AG20443 (cell line): ENCODE measurements around the gene PSAP.
"Not testable (repeated sequence)": the region's sequence is repeated elsewhere in the genome, so short reads cannot be mapped to it uniquely, and the experiment has no call there.

ENCODE experiments used
- DNase-seq: peaks from one replicate; pipeline ENCODE4 v3.0.0; 2012; ENCODE audit warnings: low spot score, mixed read lengths

PSAP gene

GRCh38 chr10:71873582-71874211 lies 22.6 kb upstream of the PSAP start:
- DNase-seq = no peak

DNA sequence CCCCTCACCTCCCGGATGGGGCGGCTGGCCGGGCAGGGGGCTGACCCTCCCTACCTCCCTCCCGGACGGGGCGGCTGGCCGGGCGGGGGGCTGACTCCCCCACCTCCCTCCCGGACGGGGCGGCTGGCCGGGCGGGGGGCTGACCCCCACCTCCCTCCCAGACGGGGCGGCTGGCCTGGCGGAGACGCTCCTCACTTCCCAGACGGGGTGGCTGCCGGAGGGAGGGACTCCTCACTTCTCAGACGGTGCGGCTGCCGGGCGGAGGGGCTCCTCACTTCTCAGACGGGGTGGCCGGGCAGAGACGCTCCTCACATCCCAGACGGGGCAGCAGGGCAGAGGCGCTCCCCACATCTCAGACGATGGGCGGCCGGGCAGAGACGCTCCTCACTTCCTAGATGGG lies 18.6 kb upstream of the PSAP start:
- DNase-seq = not testable (repeated sequence)

DNA sequence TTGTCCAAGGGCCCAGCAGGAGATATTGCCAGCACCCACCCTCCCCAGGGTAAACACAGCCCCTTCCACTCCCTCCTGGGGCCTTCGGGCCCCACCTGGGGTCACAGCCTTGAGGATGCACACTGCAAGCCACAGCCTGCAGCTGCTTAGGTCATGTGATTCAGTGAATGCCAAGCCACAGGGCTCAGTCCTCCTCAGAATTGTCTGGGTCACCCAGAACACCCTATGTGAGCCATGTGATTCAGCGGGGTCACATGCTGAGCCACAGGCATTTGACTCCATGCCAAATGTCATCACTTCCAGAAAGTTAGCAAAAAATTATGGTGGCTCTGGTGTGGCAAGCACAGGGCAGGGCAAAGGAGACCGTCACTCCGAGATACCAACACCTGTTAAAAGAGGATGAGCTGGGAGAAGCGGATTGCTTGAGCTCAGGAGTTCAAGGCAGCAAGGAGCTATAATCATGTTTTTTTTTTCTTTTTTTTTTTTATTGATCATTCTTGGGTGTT lies 17.2 kb upstream of the PSAP start:
- peak; percentile 68 for DNase-seq

DNA sequence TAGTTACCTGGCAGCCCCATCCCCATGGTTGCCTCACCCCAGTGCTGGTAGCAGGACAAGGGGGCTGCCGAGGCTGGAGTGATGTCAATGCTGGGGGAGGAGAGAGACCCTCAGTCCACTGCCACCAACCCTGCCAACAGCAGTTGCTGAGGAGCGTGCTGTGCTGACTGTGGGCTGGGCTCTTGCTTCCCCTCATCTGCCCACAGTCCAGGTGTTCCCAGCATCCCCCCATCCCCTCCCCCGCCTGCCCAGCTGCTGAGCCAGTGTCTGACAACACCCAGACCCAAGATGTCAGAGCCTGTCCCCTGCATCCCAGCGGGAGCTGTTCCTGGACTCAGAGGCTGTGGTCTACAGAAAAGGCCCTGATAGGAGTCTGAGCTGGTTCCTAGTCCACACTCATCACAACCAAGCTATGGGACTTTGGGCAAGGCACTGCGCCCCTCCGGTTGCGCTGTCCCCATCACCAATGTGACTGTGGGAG lies 14.6 kb upstream of the PSAP start:
- no peak for DNase-seq

DNA sequence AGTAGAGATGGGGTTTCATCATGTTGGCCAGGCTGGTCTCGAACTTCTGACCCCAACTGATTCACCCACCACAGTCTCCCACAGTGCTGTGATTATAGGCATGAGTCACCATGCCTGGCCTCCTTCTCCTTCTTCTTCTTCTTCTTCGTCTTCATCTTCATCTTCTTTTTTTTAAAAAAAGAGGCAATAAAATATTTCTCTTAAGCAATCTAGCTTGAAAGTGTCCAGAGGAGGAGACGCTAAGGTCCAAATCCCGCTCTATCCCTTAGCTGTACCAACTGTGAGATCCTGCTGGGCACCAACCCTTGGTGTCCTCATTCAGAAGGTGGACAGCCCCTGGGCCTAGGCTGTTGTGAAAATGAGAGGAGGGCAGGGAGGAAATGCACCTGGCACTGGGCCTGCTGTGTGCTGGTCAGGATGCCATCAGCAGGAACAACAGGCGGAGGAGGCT lies 13.9 kb upstream of the PSAP start:
- DNase-seq = no peak

- DNase-seq = no peak
Measured at GRCh38 chr10:71863203-71863602, 12.2 kb upstream of the PSAP start.

DNA sequence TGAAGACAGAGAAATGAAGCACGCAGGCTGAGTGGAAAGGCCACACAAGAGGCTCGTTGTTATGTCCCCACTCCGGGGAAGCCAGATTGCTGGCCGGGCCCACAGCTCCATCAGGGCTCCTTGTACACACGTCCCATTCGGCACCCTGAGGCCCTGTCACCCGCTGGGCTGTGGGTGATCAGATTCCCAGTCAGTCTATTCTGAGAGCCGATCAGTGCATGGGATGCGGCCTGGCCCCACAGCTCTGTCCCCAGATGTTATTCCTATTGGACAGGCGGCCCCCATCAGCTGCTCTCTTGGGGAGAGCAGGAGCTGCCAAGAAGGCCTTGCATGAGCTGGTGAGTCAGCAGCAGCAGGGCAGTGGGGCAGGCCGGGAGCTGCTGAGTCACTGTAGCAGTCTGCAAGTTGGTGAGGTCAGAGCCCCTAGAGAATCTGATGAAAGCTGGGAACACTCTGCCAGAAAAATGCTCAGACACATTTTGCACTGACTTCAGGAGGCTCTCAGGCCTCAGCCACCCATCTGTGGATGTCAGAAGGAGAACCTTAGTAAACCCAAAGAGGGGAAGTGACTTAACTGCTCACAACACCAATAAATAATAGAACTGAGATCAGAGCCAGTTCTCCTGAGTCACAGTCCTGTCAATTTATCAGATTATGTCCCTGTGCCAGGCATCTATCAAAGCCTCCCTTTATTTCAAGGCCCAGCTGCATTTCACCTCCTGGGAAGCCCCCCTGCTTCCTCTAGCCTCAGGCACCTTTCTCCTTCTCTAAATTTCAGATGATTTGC lies 9.4 kb upstream of the PSAP start:
- peak; percentile 96 for DNase-seq

GRCh38 chr10:71857934-71858890 lies 7.2 kb upstream of the PSAP start:
- no peak for DNase-seq

DNA sequence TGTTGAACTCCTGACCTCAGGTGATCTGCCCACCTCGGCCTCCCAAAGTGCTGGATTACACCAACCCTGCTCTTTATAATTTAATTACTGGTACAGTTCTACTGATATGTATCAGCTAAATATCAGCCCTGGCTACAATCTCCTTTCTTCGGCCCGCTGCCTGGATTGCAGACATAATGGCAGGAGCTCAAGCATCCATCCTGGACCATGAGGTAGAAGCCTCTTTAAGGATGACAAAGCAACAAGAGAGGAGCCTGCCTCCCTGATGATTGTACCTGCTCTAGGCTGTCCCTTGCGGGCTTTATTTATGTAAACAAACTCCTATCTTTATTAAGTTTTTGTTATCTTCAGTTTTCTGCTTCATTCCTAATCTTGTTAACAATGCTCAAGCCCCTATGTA lies 5.6 kb upstream of the PSAP start:
- no peak for DNase-seq

GRCh38 chr10:71854031-71854430 lies 3.0 kb upstream of the PSAP start:
- DNase-seq = peak; percentile 35

DNA sequence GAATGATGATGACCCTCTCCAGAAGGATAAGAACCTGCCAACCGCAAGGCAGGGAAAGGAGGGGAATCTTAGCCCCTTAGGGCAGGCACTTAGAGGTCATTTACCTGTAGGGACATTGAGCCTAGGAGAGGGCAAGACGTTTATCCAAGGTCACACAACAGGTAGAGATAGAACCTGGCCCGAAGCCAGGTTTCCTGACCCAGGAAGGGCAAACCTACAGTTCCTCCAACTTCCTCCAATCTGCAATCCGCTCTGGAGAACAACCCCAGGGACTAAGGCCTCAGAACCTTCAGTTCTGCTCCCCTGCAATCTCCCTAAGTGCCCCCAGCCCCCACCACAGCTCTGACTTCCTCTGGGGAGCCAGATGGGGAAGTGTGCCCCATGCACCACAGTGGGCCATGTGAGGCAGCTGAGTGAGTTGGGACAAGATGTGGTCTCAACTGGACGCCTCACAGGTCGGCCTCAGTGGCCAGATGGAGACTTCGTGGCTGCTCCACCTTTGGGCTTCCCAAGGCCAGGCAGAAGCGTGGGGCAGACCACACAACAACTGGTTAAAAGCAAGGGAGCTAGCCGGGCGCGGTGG lies 1.4 kb upstream of the PSAP start:
- DNase-seq = no peak

DNA sequence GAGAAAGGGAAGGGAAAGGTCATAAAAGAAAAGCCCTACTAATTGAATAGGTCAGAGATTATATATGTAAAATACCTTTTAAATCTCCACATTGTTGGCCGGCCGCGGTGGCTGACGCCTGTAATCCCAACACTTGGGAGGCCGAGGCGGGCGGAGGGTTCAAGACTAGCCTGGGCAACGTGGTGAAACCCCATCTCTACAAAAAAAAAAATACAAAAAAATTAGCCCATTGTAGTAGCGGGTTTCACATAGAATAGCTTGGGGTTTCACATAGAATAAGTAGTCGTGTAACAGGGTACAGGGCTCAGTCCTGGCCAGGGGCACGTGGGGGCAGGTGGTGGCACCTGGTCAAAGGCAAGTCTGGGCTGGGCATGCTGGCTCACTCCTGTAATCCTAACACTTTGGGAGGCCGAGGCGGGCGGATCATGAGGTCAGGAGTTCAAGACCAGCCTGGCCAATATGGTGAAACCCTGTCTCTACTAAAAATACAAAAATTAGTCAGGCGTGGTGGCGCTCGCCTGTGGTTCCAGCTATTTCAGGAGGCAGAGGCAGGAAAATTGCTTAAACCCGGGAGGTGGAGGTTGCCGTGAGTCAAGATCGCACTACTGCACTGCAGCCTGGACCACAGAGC lies 529 bp upstream of the PSAP start:
- DNase-seq = not testable (repeated sequence)

DNA sequence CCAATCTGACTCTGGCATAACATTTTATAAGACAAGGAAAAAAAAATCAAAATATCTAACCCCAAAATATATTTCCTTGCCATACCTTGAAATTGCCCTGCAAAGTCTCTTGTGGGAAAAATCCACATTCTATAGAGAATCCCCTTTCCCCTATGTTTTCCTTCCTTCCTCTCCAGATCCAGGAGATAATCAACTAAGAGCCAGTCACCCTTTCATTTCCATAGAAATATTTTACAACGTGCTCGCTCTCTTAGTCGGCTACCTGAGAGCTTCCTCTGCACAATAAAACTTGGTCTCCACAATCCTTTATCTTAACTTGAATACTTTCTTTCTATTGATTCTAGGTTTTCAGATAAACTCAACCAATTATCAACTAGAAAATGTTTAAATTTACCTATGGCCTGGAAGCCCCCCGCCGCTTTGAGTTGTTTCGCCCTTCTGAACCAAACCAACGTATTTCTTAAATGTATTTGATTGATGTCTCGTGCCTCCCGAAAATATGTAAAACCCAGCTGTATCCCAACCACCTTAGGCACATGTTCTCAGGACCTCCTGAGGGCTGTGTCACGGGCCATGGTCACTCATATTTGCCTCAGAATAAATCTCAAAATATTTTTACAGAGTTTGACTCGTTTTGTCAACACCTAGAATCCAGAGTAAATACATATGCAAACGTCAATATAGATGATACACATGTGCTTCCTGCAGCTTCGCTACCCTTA lies 869 bp downstream of the PSAP start:
- DNase-seq = no peak

GRCh38 chr10:71849461-71849908 lies 1.6 kb downstream of the PSAP start:
- DNase-seq = no peak

DNA sequence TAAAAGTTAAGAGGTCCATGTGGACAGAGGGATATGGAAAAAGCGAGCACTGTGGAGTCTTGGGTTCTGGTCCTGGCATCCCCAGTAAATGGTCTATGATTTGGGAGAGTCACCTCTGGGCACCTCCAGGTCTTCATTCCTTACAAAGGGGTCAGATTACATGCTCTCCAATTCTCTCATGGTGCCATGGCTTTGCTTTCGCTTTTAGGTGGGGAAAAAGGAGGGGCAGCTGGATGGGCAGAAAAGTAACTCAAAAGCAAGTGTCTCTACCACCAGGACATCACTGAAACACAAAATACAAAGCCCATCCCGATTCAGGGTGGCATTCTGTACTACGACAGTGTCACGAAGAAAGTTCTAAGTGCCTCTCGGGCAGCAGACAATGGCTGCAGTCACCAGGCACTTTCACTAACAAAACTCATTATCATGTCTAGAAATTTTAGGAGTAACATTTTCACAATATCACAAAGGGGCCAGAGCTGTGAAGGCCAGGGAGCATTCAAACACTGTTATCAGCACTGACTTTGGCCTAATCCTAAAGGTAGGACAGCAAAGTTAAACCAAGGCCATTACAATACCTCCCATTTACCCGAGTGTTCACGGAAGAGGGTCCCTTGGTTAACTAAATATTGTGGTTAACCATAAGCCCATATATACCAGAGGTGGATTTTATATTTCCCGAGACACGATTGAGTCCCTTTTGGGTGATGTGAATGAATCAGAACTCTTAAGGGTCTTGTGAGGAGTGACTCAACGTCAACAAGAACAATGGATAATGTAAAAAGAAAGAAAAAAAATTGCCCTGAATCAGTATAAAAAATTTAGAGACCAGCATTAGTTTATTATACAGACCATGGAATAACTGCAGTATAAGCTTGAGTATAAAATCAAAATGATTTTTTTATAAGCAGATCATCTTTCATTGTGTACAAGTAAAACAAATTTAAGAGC lies 2.5 kb downstream of the PSAP start:
- no peak for DNase-seq

- no peak for DNase-seq
Measured at GRCh38 chr10:71847418-71847817, 3.6 kb downstream of the PSAP start.

GRCh38 chr10:71846816-71847215 lies 4.2 kb downstream of the PSAP start:
- DNase-seq = no peak

GRCh38 chr10:71845410-71846405 lies 5.3 kb downstream of the PSAP start:
- DNase-seq = no peak
